Keratinocyte (primary cell): Measurements from ENCODE around the gene GH1.

Source experiments
- CTCF ChIP-seq, 3 experiments: IDR thresholded peaks in 1 of 3; conservative IDR thresholded peaks in 1 of 3; optimal IDR thresholded peaks in 1 of 3; 2 replicates in 2 of 3; 3 replicates in 1 of 3; pipeline versions ENCODE3 to v1.5.1; 2011; ENCODE audit warnings: low read length in 3 of 3, mild to moderate bottlenecking in 3 of 3, moderate library complexity in 2 of 3, control low read depth in 1 of 3, inconsistent platforms in 1 of 3; ENCODE audit not compliant: insufficient read depth in 2 of 3; ENCODE audit errors: extremely low read depth in 1 of 3
- EZH2 ChIP-seq: IDR thresholded peaks from one replicate; pipeline ENCODE4 v1.6.1; 2012; ENCODE audit warnings: inconsistent platforms, mild to moderate bottlenecking, low read length, moderate library complexity

GRCh38 chr17:63939401-63939800 is 20.8 kb upstream of the GH1 start:
- TF ChIP-seq EZH2, result no peak
- TF ChIP-seq CTCF (optimal IDR thresholded peaks at IDR 0.05 in 1 of 3, IDR thresholded peaks at IDR 0.05 in 1 of 3, conservative IDR thresholded peaks at IDR 0.05 in 1 of 3; ENCODE audit: extremely low read depth in 1 of 3, insufficient read depth in 2 of 3, low read length in 3 of 3), result no peak
